Sigmoid colon (tissue), 4 donors: ENCODE data around the gene ARHGDIB.

Source experiments
- CTCF ChIP-seq, 4 experiments: fragments of 450-650 bp in 3 of 4; fragments of 200-600 bp in 1 of 4; IDR thresholded peaks; one replicate each; pipeline ENCODE4 v1.5.1; 2016 to 2019; ENCODE audit warnings: antibody characterized with exemption in 4 of 4, mild to moderate bottlenecking in 3 of 4, moderate library complexity in 2 of 4
- EP300 ChIP-seq, 4 donors: sonication (generic); formaldehyde crosslinking; IDR thresholded peaks; one replicate each; pipeline ENCODE4 v1.6.1; 2017; ENCODE audit warnings: antibody characterized with exemption in 4 of 4
- POLR2A ChIP-seq, 2 donors: fragments of 450-650 bp; IDR thresholded peaks; one replicate each; pipeline ENCODE4 v1.6.1; 2016; ENCODE audit warnings: antibody characterized with exemption in 2 of 2, mild to moderate bottlenecking in 2 of 2, moderate library complexity in 2 of 2
- POLR2AphosphoS5 ChIP-seq, 4 donors: sonication (generic); formaldehyde crosslinking; IDR thresholded peaks; one replicate each; pipeline ENCODE4 v1.6.1; 2017; ENCODE audit warnings: antibody characterized with exemption in 4 of 4

GRCh38 chr12:14920475-14921126 is 40.8 kb downstream of the ARHGDIB start:
- TF ChIP-seq CTCF (IDR thresholded peaks at IDR 0.05) (no peak), POLR2A (IDR thresholded peaks at IDR 0.05) (no peak), EP300 (IDR thresholded peaks at IDR 0.05) (no peak), POLR2AphosphoS5 (IDR thresholded peaks at IDR 0.05) (no peak)
